Activated CD4-positive, alpha-beta T cell treated with anti-CD3 and anti-CD28 coated beads, Interleukin-2, amount 50 U/mL, for 16 hours (primary cell): Measurements from ENCODE around the gene DYNC1I2.

Experiments
- DNase-seq: peaks from one replicate; pipeline ENCODE4 v3.0.0-alpha.2; 2020

DYNC1I2 gene

DNA sequence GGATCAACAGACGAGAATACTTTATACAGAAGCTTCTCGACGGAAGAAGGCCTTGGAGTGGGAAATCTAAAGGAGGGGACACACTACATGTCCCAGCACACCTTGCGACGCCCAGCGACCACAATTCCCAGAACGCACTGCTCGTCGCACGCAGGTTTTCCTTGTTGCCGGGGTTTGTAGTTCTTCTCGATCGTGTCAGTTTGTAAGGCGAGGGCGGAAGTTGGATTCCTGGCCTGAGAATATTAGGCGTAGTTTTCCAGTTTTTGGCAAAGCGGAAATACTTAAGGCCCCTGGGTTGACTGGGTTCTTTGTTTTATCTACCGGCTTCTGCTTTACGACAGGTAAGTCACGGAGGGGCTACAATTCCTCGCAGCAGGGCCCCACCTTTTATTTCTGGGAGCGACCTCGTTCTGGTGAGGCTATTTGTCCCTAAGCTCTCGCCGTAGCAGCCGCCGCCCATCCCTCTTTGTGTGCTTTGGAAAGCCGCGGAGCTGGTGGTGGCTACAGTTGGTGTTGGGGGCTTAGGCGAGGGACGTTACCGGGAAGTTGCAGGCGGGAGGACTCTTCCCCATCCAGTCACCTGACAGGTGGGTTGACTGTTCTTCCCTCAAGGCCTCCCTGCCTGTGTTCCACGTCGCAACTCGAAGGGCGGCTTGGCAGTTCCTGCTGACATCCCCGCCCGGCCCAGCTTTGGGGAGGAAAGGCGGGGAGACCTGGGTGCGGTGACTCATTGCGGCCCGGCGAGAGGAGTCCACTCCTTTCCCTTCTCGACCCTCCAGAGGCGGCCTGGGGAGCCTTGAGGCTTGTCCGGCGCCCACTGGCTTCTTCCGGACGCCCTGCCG is at the start of gene DYNC1I2:
DYNC1I2 (plus strand) TSS at position 183 of the 842 bp plus-strand sequence. CDS start 2,687 bp downstream, outside the sequence.
- DNase-seq: peak; percentile 87

DNA sequence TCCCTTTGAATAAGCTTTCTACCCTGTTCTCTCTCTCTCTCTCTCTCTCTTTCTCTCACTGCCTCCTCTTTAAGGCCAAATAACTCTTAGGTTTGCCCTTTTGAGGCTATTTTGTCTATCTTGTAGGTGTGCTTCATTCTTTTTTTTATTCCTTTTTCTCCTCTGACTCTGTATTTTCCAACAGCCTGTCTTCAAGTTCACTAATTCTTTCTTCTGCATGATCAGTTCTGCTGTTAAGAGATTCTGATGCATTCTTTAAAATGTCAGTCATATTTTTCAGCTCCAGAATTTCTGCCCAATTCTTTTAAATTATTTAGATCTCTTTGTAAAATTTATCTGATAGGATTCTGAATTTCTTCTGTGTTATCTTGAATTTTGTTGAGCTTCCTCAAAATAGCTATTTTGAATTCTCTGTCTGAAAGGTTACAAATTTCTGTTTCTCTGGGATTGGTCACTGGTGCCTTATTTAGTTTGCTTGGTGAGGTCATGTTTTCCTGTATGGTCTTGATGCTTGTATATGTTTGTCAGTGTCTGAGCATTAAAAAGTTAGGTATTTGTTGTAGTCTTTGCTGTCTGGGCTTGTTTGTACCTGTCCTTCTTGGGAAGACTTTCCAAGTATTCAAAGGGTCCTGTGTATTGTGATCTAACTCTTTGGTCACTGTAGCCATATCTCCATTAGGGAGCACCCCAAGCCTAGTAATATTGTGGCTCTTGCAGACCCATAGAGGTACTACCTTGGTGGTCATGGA is 35.4 kb upstream of the DYNC1I2 start:
- no peak for DNase-seq

DNA sequence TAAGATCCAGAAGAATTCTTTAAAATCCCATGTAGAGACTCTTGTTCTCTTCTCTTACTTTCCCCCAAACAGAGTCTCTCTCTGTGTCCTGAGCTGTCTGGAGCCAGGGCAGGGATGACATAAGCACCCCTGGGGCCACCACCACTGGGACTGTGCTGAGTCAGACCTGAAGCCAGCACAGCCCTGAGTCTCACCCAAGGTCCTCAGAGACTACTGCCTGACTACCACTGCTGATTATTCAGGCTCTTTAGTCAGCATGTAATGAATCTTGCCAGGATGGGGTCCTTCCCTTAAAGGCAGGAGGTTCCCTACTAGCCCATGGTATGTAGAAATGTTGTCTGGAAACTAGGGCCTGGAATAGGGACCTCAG is 34.9 kb upstream of the DYNC1I2 start:
- peak; percentile 11 for DNase-seq

DNA sequence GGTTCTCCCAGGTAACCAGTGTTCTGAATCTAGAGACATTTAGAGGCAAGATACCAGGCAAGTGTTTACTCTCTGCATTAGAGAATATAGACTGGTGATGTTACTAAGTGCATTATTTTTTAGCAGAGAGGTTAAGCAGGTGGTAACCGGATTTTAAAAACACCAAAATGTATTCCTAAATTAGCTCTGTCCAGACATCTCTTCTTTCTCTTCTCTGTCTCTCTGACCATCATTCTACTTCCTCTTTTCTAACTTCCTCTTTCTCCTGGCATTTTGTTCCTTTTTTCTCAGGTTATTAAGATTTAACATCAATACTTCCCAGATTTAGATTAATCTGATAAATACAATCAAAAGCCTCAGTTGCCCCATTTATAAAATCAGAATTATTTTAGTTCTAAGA is 31.7 kb upstream of the DYNC1I2 start:
- DNase-seq: no peak

DNA sequence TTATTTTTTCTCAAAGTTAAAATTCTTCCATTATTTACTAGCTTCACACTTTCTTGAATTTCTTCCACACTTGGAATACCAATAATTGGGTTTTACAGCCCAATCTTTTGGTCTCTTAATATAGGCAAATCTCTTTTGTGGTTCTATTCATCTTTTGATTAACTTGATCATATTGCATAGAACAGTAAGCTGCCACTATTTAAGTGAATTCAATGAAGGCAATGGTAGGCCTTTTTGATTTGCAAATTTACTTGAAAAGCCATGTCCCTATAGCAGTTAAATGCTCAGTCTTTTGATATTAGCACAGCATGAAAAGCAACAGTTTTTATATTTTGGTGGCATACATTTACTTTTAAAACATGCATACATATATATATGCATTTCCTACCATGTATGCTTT is 20.2 kb upstream of the DYNC1I2 start:
- no peak for DNase-seq

DNA sequence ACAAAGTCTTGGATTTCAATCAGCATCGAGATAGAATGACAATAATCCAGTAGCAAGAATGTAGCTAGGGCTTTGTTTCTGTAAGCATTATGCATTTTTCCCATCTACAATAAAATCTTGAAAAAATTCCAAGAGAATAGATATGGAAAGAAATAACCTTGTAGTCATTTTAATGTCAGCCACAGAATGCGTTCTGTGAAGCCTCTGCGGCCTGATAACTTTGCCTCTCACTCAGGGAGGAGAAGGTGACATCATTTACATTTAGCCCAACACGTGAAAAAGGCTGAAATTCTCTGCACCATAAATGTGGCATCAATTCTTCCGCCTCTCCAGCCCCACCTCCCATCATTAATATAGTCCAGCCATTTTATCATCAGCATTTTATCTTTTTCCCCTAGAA is 19.1 kb upstream of the DYNC1I2 start:
- no peak for DNase-seq

DNA sequence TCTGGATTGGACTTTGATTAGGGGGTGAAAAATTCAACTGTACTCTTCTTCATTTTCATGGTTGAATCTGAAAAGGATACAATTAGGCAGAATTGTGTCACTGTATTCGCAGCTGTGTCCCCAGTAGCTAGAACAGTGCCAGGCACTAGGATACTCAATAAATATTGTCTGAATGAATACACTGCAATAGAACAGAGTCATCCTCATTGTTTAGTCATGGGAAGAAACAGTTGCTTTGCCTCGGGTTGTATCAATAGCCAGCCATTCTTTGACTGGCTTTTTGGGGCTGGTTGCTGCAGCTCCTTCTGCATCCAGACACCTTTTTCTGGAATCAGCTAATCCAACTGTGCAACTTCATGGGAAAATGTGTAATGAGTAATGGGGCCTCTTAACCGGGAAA is 18.1 kb upstream of the DYNC1I2 start:
- DNase-seq: no peak

DNA sequence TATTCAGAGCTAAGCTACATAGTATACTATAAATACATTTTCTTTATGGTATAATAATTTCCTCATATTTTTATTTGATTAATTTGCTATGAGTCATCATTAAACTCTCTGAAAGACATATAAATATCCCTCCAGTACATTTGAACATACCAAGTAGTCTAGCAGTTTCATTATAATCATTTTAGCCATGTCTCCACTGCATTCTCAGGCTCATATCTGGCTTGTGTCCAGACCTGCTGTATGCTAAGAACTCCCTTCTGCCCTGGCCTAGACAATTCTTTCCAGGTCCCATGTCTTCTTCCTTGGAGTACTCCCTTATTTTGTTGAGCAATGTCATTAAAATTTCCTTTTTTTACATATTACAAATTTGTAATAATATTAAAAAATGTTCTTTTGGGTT is 16.6 kb upstream of the DYNC1I2 start:
- DNase-seq: no peak

DNA sequence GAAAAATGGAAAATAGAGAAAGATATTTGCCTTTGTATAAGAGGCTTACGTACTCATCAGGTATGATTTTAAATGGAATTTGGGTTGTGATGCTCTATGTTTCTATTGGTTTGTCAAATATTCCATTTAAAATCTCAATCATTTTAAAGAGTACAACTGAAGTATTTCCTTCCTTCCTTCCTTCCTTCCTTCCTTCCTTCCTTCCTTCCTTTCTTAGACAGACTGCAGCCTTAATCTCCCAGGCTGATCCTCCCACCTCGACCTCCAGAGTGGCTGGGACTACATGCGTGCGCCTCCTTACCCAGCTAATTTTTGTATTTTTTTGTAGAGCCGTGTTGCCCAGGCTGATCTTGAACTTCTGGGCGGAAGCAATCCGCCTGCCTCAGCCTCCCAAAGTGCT is 15.4 kb upstream of the DYNC1I2 start:
- no peak for DNase-seq

DNA sequence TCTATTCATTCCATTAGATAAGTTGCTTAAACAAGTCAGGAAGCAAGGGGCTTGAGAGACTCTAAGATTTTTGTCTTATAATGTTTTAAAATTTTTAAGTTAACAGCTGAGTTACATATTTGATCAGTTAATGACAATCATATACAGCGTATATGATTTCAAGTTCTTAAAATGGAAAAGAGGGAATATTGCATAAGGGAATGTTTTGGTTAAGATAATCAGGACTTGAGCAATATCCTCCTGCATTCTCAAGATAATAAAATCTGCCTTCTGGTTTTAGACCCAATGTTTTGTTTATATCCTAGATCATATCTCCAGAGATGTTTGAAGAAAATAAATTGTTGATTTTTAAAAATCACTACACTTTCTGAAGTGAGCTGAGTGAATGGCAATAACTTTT is 13.4 kb upstream of the DYNC1I2 start:
- no peak for DNase-seq

DNA sequence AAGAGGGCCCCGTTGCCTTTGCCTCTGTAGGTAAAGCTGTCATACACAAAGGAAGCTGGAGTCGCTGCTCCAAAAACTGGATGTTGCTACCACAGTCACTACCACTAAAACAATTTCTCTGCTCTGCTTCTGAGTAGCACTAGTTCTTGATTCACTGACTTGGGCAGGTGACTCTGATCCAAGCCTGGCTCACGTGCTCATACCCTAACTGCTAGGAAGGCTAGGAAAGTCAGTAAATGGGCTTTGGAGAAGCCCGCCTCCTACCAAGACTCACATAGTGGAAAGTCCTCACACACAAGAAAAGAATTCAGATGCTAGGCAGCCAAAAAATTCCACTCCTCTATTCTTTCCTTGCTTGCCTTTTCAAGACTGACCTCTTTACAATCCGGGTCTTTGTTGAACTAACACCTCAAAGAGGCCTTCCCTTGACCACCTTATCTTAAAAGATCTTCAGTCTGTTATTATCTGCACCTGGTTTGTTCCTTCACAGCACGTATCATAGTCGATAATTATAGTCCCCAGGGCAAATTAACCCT is 11.4 kb upstream of the DYNC1I2 start:
- DNase-seq: no peak

DNA sequence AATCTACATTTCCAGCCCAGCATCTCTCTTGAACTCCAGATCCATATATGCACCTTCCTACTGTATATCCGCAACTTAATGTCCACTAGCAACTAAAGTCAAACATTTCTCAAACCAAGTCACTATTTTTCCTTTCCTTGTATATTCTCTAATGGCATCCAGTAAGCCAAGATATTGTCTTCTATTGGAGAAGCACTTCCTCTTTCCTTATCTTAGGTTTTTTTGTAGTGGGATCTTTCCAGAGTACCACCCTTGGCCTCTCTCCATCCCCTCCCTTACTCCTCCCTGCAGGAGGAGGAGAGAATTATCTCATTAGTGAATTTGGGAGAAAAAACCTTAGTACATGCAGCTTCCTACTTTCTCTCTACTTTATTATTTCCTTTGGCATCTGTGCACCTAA is 8.7 kb upstream of the DYNC1I2 start:
- no peak for DNase-seq

DNA sequence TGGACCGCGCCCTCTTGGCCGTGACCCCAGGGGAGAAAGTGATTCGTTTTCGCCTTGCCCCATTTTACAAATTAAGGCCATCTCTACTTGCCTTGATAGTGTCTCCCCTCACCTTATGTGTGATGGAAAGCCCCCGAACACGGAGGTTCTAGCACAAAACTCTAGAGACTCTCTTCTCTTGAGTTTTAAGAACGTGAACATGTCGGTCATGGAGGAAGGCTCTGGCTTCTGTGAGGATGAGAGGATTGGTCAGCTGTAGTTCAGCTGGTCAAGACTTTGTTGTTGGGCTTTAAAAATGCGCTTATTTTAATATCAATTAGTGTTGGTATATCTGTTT is 828 bp downstream of the DYNC1I2 start:
- DNase-seq: no peak

DNA sequence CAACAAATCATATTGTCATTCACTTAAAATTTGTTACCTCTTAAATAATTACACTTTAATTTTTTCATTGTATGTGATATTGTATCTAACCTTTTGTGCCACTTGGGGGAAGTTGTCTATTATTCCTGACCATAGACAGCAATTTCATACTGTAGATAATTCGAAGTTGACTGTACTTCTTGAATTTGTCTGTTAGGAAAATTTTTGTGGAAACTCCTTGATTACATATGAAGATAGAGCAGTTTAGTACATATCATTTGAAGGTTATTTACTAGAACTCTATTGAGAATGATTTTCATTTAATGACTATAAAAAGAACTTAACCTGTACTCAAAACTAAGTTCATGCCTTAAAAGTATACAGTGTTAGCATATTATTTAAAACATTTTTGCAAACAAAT is 5.1 kb downstream of the DYNC1I2 start:
- no peak for DNase-seq

DNA sequence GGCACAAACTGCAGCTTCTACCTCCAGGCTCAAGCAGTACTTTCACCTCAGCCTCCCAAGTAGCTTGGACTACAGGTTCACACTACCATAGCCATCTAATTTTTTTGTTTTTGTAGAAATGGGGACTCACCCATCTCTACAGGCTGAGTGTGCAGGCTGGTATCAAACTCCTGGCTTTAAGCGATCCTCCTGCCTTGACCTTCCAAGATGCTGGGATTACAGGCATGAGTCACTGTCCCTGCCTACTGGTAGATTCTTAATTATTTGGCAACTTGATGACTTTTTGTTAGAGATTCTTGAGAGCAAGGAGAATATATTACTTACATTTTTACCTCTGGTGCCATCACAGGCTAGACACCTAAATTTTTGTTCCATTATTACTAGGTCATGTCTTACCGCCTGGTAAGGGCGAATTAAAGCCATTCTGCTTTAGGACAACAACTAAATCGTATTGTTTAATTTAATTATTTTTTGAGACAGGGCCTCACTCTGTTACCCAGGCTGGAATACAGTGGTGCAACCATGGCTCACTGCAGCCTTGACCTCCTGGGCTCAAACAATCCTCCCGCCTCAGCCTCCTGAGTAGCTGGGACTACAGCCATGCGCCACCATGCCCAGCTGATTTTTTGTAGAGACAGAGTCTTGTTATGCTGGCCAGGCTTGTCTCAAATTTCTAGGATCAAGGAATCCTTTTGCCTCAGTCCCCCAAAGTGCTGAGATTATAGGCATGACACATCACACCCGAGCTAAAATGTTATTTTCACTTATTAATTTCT is 15.7 kb downstream of the DYNC1I2 start:
- no peak for DNase-seq

DNA sequence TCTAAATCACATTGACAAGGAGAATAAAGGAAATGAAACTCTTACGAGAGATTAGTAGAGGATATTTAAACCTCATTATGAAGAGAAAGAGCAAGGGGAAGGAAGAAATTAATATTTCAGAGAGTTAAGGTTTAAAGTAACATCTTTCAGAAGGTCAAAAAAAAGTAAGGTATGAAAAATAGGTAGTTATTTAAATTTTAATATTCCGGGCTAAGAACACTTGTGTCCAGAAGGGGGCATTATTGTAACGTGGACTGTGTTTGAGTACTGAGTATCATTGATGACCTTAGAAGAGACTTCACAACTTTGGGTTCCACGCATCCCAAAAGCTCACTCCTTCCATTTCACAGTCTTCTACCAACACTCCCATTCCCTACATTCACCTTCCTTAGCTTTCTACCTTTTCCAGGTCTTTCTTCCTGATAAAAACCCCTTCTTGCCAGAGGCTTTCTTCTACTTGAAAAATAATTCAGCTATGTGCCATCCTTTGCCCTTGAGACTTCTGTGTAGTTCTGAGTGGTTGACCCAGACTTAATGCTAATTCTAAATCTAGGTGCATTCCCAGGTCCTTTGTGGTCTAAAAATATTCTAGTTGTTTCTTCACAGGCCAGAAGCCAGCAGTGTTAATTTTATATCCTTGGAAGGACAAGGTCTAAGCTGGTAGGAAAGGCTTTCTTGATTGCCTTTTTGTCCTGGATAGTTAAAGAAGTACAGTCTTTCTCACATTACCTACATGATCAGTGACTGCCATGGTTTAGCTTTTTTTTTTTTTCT is 16.5 kb downstream of the DYNC1I2 start:
- DNase-seq: peak; percentile 34

DNA sequence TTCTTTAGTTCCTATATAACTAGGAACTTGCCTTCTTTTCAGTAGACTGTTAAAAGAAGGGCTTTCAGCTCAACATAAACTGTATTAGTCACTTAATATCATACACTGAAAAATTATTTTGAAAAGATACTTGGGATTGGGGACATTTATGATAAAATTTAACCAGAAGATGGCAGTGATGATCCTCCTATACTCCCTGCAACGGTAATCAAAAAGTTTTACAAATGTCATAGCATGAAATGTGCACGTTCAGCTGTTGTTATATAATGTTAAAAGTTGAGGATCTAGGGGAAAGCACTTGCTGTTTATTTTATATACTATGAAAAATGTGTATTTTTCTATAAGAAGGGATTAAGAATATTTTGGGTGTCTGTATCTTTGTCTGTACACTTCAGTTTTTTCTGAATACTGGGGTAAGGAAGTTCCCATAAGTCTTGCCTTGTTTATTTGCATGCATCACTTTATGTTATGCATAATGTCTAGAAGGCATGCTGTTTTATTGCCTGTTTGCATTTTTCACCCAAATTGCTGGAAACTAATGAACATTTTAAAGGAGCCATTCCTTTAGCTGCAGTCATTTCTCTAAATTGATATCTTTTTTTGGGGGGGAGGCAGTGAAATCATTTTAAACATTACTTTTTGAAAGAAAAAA is 19.0 kb downstream of the DYNC1I2 start:
- peak; percentile 18 for DNase-seq

DNA sequence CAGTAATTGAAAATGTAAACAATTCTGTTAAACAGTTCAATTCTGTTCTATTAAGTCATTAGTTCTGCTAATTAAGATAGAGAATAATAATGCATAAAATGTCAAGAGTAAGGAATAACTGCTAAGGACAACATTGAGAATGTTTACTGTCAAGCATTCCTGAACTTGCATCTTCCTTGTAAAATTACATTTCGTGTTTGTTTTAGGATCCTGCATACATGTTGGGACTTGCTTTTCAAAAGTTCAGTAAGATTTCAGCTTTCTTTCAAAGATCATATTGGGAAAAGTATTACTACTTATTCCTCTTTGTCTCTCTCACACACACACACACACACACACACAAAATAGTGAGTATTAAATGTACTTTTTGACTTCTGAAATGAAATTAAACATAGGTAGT is 20.5 kb downstream of the DYNC1I2 start:
- no peak for DNase-seq

DNA sequence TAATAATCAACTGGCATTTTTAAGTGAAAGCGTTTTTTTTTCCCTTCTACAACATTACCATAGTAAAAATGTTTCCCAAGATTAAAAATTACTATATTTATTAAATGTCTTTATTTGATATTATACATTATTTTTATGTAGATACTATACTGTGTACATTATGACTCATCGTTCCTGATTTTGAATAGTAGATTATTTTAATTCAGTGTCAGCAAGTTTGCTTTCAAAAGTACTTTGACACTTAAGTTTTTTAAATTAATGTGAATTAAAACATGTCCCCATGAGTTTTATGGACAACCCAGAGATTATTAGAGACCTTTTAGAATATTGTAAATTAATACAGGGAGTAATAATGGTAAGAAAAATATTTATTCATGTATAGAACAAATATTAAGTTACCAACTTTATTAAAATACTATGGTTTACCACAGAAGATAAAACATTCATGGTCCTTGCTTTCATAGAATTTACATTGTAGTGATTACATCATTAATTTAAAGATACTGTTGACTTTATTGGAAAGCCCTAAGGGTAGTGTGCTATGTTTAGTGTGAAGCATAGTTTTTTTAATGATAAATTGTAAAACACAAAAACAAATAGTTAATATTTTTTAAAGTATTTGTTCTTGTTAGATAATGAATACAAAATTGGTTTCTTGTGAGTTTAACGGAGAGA is 21.9 kb downstream of the DYNC1I2 start:
- DNase-seq: no peak

DNA sequence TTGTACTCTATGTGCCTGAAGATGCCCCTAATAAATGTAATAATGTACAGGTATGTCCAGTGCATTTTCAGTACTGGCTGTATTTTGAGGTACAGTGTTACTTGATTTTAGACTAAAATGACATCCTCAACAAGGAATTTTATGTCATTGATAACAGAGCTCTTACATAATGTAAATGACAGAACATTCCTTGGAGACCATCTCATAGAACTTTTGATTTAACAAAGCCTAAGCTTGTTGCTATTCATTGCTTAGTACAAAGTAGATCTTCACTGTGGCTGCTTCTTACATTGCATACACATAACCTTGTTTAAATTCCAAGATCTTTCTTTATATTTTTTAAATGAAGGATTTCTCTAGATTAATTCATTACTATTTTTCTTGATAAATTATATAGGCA is 24.1 kb downstream of the DYNC1I2 start:
- no peak for DNase-seq

DNA sequence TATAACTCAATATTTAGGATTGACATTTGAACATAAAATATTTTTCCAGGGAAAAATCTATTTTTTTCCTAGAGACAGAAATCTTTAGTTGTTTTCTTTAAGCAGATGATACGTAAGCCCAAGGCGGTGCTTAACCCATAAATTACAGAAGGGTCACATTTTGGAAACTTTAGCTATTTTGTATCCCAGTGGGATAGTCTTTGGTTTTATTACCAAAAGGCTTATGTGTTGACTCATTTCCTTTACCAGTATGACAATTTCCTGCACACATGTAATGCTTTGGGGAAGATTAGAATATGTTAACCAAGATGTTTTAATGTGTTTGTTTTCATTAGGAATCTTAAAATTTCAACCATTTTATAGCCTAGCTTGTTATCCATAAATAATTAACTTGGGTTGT is 24.8 kb downstream of the DYNC1I2 start:
- peak; percentile 9 for DNase-seq

DNA sequence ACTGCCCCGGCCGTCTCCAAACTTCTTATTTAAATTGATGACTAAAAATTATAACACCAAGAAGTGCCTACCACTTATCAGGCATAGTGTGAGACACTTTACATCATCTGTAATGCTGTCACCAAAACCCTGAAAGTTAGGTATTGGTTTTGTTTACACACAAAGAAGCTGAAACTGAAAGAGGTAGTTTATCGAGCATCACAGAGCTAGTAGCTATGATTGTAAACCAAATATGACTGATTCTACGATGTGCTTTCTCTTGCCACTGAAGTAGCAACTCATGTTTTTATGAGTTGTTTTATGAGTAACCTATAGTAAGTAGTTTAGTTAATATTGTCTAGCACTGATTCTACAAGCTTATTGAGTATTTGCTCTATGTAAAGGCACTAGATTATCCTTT is 31.5 kb downstream of the DYNC1I2 start:
- DNase-seq: peak; percentile 58
